Measurements from ENCODE around the gene OR5AU1. TPM values are rescaled to one million over a fixed set of nuclear protein-coding genes. Genes with fewer than 3 reads are reported as not detected.

OR5AU1 gene
- total RNA-seq, 1 donor from 2014 or later, result not detected

- intact Hi-C loops (cut with DNase I), result no loop called here
- DNase-seq (ENCODE audit: low spot score) (no peak), ATAC-seq (no peak)
These were observed 42.5 kb downstream of the OR5AU1 start for GRCh38 chr14:21113369-21113768.

- ATAC-seq (no peak), DNase-seq (ENCODE audit: low spot score) (no peak)
- intact Hi-C loops (cut with DNase I), result no loop called here
These were observed 43.6 kb downstream of the OR5AU1 start for GRCh38 chr14:21112255-21112654.

- intact Hi-C loops (cut with DNase I), result no loop called here
- ATAC-seq (no peak), DNase-seq (ENCODE audit: low spot score) (no peak)
These were observed 46.3 kb downstream of the OR5AU1 start for GRCh38 chr14:21109377-21110138.

GRCh38 chr14:21108791-21109190 lies 47.1 kb downstream of the OR5AU1 start:
- intact Hi-C loops (cut with DNase I), result no loop called here
- ATAC-seq, result no peak
- DNase-seq (ENCODE audit: low spot score), result no peak

GRCh38 chr14:21107283-21107800 lies 48.5 kb downstream of the OR5AU1 start:
- ATAC-seq (no peak), DNase-seq (ENCODE audit: low spot score) (no peak)
- intact Hi-C loops (cut with DNase I), result no loop called here

GRCh38 chr14:21106498-21107282 lies 49.2 kb downstream of the OR5AU1 start:
- ATAC-seq (no peak), DNase-seq (ENCODE audit: low spot score) (peak; percentile 88)
- intact Hi-C loops (cut with DNase I), result no loop called here

- DNase-seq (ENCODE audit: low spot score) (no peak), ATAC-seq (no peak)
- intact Hi-C loops (cut with DNase I), result no loop called here
These were observed 49.7 kb downstream of the OR5AU1 start for GRCh38 chr14:21106176-21106497.

- no peak for DNase-seq (ENCODE audit: low spot score)
- no peak for ATAC-seq
- intact Hi-C loops (cut with DNase I), result no loop called here
These were observed 50.8 kb downstream of the OR5AU1 start for GRCh38 chr14:21105095-21105494.

Other genes starting within 250 kb of the OR5AU1 start
- gene RNASE2, start 200.6 kb downstream of the OR5AU1 start, total RNA-seq, result 3.7 TPM
- 56.2 TPM for gene METTL17, start 166.1 kb downstream of the OR5AU1 start, total RNA-seq
- gene SLC39A2, start 156.8 kb downstream of the OR5AU1 start, total RNA-seq, result not detected
- 398 TPM for gene NDRG2, start 131.0 kb downstream of the OR5AU1 start, total RNA-seq
- gene TPPP2, start 125.8 kb downstream of the OR5AU1 start, total RNA-seq, result 0.49 TPM
- not detected for gene RNASE13, start 121.3 kb downstream of the OR5AU1 start, total RNA-seq
- gene RNASE7, start 113.7 kb downstream of the OR5AU1 start, total RNA-seq, result not detected
- gene RNASE8, start 98.2 kb downstream of the OR5AU1 start, total RNA-seq, result not detected
- 91.1 TPM for gene ARHGEF40, start 85.8 kb downstream of the OR5AU1 start, total RNA-seq
- 43.2 TPM for gene ZNF219, start 57.4 kb downstream of the OR5AU1 start, total RNA-seq
- gene TMEM253, start 55.0 kb downstream of the OR5AU1 start, total RNA-seq, result 0.62 TPM
- 395 TPM for gene HNRNPC, start 113.4 kb upstream of the OR5AU1 start, total RNA-seq
- 0.45 TPM for gene RPGRIP1, start 124.0 kb upstream of the OR5AU1 start, total RNA-seq
- gene SUPT16H, start 228.0 kb upstream of the OR5AU1 start, total RNA-seq, result 59.1 TPM

All from sciatic nerve (tissue), 2 donors.